ENCODE measurements around the gene GAS2L1. TPM values are rescaled to one million over a fixed set of nuclear protein-coding genes. Genes with fewer than 3 reads are reported as not detected.
A peak's percentile ranks its signal among the peaks of the same experiment; 100 is the strongest.

The GAS2L1 gene
- total RNA-seq, 2 donors from 2014 or later, result 0.43 TPM; not detected in 1

DNA sequence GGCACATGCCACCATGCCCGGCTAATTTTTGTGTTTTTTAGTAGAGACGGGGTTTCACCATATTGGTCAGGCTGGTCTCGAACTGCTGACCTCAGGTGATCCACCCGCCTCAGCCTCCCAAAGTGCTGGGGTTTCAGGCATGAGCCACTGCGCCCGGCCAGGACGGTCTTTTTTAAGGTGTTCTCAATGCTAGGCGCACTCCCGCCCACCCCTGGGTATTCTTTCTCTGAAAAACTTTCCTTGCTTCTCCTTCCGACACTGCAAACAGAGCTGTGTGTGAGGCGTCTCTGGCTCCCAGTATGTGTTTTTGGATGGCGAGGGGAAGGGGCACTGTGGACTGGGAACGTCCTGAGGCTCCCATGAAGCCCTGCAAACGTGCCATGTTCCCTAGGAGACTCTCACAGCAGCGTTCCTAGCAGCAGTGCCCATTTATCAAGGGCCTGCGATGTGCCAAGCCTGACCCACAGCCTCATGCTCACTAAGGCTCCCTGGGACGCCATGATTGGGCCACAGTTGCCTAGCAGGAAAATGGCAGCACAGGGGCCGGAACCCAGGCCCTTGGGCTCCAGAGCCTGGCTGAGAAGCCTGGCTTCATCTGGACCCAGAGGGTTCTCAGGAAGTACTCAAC lies 11.5 kb downstream of the GAS2L1 start:
- H3K9me3 Mint-ChIP-seq, result no peaks in the 10 kb centered on the region
- DNase-seq (ENCODE audit: low spot score) (no peak), ATAC-seq (no peak)
- H3K4me1 Mint-ChIP-seq (ENCODE audit: low read depth in 2 of 2), result peaks cover 9 to 11% of the 10 kb centered on the region in 2 donors
- peaks cover 22 to 27% of the 10 kb centered on the region in 2 donors for H3K27me3 Mint-ChIP-seq
- H3K36me3 Mint-ChIP-seq, result no peaks in the 10 kb centered on the region
- H3K4me3 Mint-ChIP-seq, result no peak overlapping the region
- H3K27ac Mint-ChIP-seq, result no peak overlapping the region

DNA sequence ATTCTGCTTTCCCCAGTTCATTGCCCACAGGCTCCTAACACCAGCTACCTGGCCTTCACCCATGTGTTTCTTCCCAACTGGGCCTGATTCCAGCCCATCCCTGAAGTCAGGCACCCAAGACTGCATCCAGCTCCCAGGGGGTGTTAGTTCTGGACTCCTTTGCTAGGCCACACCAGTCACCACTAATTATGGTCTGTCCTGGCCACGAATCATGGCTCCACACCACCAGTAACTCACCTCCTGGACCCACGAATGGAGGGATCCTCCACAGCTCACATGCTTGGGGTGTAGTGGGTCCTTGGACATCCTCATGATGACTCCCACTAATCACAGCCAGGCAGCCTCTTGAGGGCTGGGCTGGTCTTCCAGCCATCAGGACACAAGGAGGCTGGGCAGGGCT lies 12.6 kb downstream of the GAS2L1 start:
- Mint-ChIP-seq H3K36me3 (no peaks in the 10 kb centered on the region), H3K4me3 (no peak overlapping the region)

DNA sequence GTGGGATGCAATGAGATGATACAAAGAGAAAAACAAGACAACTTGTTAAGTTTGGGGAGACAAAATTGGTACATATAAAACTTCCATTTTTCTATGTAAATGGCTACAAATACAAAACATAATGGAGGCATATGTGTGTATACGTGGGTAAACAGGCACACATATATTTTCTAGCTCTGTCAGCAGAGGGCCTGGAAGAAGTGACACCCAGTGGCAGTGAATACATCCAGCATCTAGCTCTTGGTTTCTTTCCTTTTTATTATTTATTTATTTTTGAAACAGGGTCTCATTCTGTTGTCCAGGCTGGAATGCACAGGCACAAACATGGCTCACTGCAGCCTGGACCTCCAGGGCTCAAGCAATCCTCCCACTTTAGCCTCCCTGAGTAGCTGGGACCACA lies 14.1 kb downstream of the GAS2L1 start:
- Mint-ChIP-seq H3K27ac (no peak overlapping the region), H3K4me3 (no peak overlapping the region)

More for the DNA sequence above, 12.6 kb downstream of the GAS2L1 start:
- H3K27me3 Mint-ChIP-seq, result peaks cover 17 to 21% of the 10 kb centered on the region in 2 donors
- H3K27ac Mint-ChIP-seq, result no peak overlapping the region
- H3K9me3 Mint-ChIP-seq, result no peaks in the 10 kb centered on the region
- peaks cover 6 to 7% of the 10 kb centered on the region in 2 donors for H3K4me1 Mint-ChIP-seq (ENCODE audit: low read depth in 2 of 2)
- ATAC-seq (no peak), DNase-seq (ENCODE audit: low spot score) (no peak)

DNA sequence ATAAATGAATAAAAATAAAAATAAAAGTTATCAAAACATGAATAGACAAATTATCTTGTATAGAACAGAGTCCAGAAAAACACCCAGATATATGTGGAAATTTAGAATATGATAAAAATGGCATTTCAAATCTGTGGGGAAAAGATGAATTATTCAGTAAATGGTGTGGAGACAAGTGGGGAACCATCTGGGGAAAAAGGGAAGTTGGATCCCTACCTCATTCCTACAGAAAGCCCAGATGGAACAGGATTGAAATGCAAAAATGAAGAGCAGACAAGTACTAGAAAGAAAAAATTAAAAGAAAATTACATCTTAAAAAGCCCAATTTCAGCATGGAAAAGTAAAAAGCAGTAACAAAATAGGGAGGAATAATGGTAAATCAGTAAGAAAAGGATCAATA lies 17.2 kb downstream of the GAS2L1 start:
- Mint-ChIP-seq H3K4me3 (no peak overlapping the region), H3K27ac (peak overlapping the region in 1 of 2 donors; percentile 20)

More for the DNA sequence above, 14.1 kb downstream of the GAS2L1 start:
- DNase-seq (ENCODE audit: low spot score) (no peak), ATAC-seq (no peak)
- no peaks in the 10 kb centered on the region for H3K36me3 Mint-ChIP-seq
- peaks cover 10 to 12% of the 10 kb centered on the region in 2 donors for H3K27me3 Mint-ChIP-seq
- H3K9me3 Mint-ChIP-seq, result no peaks in the 10 kb centered on the region
- H3K4me1 Mint-ChIP-seq (ENCODE audit: low read depth in 2 of 2), result no peaks in the 10 kb centered on the region

DNA sequence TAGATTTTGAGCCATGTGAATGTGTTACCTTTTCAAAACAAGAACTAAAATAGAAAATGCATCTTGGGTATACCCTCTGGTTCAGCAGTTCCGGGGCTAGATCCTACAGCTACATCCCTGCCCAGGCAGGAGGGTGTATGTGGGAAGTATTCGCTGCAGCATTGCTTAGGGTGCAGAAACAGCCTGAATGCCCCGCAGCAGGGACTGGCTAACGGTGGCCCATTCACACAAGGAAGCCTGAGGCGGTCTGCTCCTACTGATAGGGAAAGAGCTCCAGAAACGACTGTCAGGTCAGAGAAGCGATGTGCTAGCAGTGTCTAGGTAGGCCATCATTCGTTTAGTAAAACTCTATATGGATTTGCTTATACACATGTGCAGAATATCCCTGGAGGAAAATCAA lies 18.9 kb downstream of the GAS2L1 start:
- H3K4me1 Mint-ChIP-seq (ENCODE audit: low read depth in 2 of 2), result no peaks in the 10 kb centered on the region

More for the DNA sequence above, 17.2 kb downstream of the GAS2L1 start:
- Mint-ChIP-seq H3K36me3 (no peaks in the 10 kb centered on the region), H3K9me3 (no peaks in the 10 kb centered on the region), H3K4me1 (ENCODE audit: low read depth in 2 of 2) (no peaks in the 10 kb centered on the region), H3K27me3 (no peaks in the 10 kb centered on the region)
- no peak for ATAC-seq
- no peak for DNase-seq (ENCODE audit: low spot score)

DNA sequence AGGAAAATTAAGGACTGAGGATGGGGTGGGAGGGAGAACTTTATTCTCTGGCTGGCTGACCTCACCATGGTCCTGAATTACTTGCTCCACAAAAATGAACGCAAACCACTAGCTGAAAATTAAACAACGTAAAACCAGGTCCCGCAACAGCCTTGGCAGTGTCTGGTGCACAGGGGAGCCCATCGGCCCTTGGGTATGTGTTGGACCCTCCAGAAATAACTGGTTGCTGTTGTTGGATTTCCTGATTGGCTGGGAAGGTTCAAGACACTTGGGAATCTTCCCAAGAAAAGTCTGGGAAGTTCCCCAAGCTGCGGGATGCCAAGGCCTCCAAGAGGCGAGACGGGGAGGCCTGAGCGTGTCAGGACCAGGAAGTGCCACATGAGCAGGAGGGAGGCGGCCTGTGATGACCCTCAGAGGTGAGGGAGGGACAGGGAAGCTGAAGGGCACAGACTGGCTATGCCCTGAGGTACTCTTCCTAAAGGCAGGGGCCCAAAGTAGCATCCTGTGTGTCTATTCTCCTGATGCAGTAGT lies 19.4 kb downstream of the GAS2L1 start:
- H3K27me3 Mint-ChIP-seq, result no peaks in the 10 kb centered on the region
- no peak overlapping the region for H3K27ac Mint-ChIP-seq
- DNase-seq (ENCODE audit: low spot score) (no peak), ATAC-seq (no peak)
- no peaks in the 10 kb centered on the region for H3K36me3 Mint-ChIP-seq
- H3K9me3 Mint-ChIP-seq, result no peaks in the 10 kb centered on the region
- no peak overlapping the region for H3K4me3 Mint-ChIP-seq
- H3K4me1 Mint-ChIP-seq (ENCODE audit: low read depth in 2 of 2), result no peaks in the 10 kb centered on the region

More for the DNA sequence above, 18.9 kb downstream of the GAS2L1 start:
- no peaks in the 10 kb centered on the region for H3K36me3 Mint-ChIP-seq
- no peaks in the 10 kb centered on the region for H3K27me3 Mint-ChIP-seq
- ATAC-seq (no peak), DNase-seq (ENCODE audit: low spot score) (no peak)
- no peak overlapping the region for H3K4me3 Mint-ChIP-seq
- H3K9me3 Mint-ChIP-seq, result no peaks in the 10 kb centered on the region
- H3K27ac Mint-ChIP-seq, result no peak overlapping the region

DNA sequence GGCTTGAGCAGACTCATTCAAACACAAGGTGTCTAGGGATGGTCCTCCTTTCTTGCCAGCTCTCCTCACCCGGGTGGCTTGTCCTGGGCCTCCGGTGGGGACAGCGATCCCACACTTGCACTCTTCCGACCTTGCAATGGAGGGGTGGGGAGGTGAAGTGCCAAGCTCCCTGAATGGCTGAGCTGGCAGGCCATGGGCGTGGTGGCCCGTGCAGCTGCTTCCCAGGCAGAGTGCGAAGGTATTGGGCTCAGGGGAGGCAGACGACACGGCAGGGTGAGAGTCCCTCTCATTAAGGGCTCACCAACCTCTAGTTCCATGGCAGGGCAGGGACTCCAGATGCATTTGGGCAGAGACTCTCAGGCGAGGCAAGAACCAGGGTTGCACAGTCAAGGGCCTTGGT lies 20.0 kb downstream of the GAS2L1 start:
- H3K27ac Mint-ChIP-seq, result no peak overlapping the region
- ATAC-seq, result peak in 1 of 2 donors; percentile 11
- H3K27me3 Mint-ChIP-seq, result no peaks in the 10 kb centered on the region
- no peak for DNase-seq (ENCODE audit: low spot score)
- H3K36me3 Mint-ChIP-seq, result no peaks in the 10 kb centered on the region
- H3K4me1 Mint-ChIP-seq (ENCODE audit: low read depth in 2 of 2), result no peaks in the 10 kb centered on the region
- no peak overlapping the region for H3K4me3 Mint-ChIP-seq
- no peaks in the 10 kb centered on the region for H3K9me3 Mint-ChIP-seq

DNA sequence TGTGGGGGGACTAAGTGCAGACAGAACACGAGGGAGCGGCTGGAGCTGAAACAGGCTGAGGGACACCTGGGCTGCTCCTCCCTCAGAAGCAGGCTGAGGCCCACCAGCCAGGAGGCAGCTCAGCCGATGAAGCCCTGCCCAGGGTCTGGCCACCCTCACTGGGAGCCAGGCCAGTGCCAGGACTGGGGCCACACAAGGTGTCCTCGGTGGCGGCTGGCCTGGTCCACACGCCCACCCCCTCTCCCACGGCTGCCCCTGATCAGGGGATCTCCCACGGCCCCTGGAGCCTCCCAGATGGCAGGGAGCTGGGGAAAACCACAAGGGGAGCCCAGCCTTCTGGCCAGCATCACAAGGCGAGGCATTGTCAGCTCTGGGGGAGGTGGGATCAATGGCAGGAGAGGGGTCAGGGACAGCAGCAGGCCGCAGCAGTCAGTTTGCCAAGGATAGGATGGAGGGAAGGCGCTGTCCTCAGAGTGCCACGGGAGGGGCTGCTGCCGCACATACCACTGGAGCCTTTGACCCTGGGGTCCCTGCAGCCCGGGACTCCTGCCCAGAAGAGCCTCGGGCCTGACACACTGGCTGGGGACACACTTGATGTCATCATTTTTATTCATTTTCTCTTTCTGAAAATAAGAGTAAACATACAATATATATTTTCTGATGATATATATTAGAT lies 20.8 kb downstream of the GAS2L1 start:
- Mint-ChIP-seq H3K4me1 (ENCODE audit: low read depth in 2 of 2) (no peaks in the 10 kb centered on the region), H3K27me3 (no peaks in the 10 kb centered on the region), H3K27ac (no peak overlapping the region), H3K9me3 (no peaks in the 10 kb centered on the region), H3K4me3 (no peak overlapping the region), H3K36me3 (no peaks in the 10 kb centered on the region)
- no peak for DNase-seq (ENCODE audit: low spot score)
- no peak for ATAC-seq

DNA sequence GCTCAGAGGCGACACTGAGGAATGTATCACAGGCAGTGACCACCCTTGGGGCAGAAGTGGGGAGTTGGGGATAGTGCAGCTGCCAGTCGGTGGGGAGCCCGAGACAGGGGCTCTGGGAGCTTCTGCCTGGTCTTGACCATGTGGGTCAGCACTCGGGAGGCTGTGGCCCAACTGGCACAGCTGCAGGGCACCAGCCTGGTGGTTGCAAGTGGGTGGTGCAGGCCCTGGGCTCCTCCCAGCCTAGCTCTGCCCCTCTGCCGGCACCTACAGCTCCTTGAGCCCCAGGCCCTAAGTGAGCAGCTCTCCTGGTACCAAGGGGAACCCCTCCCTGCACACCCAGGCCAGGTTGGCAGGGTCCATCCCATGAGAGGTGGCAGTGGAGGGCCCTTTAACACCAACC lies 21.6 kb downstream of the GAS2L1 start:
- no peak for ATAC-seq

DNA sequence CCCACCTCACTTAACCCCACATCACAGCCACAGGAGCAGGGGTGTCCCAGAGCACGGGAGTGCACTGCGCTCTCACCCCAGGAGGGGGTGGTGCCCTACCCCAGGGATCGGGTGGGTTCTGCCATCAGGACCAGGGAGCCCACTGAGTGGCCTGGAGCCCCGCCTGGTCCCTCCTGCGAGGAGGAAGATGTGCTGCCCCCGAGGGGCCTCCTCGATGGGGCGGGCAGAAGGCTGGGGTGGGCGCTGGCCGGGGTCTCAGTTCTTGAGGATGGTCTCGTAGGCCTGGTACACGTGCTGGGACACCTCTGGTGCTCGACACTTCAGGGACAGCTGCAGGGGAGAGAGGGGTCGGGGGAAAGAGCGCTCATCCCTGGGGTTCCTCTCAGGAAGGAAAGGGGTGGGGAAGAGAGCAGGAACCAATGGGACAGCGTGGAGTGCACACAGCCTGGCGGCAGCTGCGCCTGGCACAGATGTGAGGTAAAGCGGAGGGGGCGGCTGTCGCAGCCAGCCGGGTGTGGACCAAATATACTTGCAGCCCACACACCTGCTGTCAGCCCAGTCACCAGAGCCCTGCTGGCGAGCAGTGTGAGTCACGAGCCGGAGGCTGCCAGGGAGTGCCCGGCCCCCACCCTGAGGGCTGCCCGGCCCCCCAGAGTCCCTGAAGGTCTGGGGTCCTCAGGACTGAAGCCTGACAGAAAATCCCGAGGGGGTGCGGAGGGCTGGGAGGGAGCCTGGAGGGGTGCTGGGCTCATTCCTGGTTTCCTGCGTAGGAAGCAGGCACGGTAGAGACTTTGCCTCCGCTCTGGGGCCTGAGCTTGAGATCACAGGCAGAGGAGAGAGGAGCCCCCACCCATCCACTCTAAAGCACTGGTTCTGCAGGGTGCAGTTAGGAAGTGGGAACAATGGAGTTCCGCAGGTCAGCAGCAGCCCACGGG lies 22.4 kb downstream of the GAS2L1 start:
- Mint-ChIP-seq H3K4me1 (ENCODE audit: low read depth in 2 of 2) (no peaks in the 10 kb centered on the region), H3K4me3 (no peak overlapping the region), H3K9me3 (no peaks in the 10 kb centered on the region), H3K27ac (no peak overlapping the region), H3K36me3 (no peaks in the 10 kb centered on the region), H3K27me3 (no peaks in the 10 kb centered on the region)
- DNase-seq (ENCODE audit: low spot score), result no peak
- ATAC-seq, result no peak

More for the DNA sequence above, 21.6 kb downstream of the GAS2L1 start:
- Mint-ChIP-seq H3K9me3 (no peaks in the 10 kb centered on the region), H3K4me1 (ENCODE audit: low read depth in 2 of 2) (no peaks in the 10 kb centered on the region), H3K36me3 (no peaks in the 10 kb centered on the region), H3K4me3 (no peak overlapping the region), H3K27ac (no peak overlapping the region), H3K27me3 (no peaks in the 10 kb centered on the region)
- no peak for DNase-seq (ENCODE audit: low spot score)

DNA sequence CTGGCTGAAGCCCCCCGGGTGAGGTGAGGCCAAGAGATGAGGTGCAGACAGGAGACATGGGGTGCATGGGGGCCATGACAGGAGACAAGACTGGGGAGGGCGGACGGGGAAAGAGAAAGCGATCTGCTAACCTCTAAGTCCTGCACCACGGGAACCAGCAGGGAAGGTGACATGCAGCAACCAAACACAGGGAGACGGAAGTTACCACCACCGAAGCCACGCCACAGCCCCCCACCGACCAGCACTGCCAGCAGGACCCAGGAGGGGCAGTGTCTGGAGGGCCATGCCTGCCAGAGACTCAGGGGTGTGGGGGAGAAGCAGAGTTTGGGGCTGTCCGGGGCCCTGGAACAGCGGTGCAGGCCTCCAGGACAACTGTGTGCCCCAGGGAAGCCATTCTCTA lies 23.1 kb downstream of the GAS2L1 start:
- H3K27me3 Mint-ChIP-seq, result no peaks in the 10 kb centered on the region
- DNase-seq (ENCODE audit: low spot score), result no peak
- H3K4me1 Mint-ChIP-seq (ENCODE audit: low read depth in 2 of 2), result no peaks in the 10 kb centered on the region
- no peak for ATAC-seq
- H3K9me3 Mint-ChIP-seq, result no peaks in the 10 kb centered on the region
- no peaks in the 10 kb centered on the region for H3K36me3 Mint-ChIP-seq
- H3K27ac Mint-ChIP-seq, result no peak overlapping the region
- no peak overlapping the region for H3K4me3 Mint-ChIP-seq

DNA sequence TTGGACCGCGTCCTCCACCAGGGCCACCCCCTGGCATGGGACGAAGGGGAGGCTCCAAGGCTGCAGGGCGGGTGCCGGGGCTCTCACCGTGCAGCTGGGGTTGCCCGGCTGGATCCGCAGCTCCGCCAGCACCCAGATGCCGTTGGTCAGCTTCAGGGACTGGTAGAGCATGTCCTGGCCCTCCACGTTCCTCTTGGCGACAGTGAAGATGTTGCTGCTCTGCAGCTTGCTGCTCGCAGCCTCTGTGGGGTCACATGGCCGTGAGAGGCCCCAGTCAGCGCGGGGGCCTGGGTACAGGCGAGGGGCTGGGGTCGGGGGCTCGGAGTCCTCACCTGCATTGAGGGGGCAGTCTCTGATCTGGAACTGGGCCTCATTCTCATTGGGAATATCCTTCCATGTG lies 23.8 kb downstream of the GAS2L1 start:
- no peak for DNase-seq (ENCODE audit: low spot score)
- Mint-ChIP-seq H3K4me3 (no peak overlapping the region), H3K27me3 (no peaks in the 10 kb centered on the region), H3K9me3 (no peaks in the 10 kb centered on the region), H3K36me3 (no peaks in the 10 kb centered on the region), H3K27ac (no peak overlapping the region), H3K4me1 (ENCODE audit: low read depth in 2 of 2) (no peaks in the 10 kb centered on the region)
- no peak for ATAC-seq

DNA sequence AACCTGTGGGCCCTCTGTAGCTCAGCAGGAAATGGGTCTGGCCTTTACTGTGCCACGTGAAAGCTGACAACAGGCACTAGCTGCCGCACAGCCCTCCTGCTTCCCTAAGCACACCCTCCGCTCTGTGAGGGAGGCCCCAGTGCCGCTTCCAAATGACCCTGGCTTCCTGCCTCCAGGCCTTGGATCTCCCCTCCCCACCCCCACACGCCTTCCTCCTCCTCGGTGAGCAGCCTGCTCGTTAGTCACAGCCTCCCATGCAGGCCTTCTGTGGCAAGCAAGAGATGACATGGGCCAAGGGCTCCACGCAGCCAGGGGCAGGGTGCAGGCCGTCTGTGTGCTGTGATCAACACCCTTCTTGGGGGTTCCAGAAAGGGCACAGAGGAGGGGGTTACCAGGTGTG lies 24.3 kb downstream of the GAS2L1 start:
- no peak for ATAC-seq
- H3K9me3 Mint-ChIP-seq, result no peaks in the 10 kb centered on the region
- no peak overlapping the region for H3K4me3 Mint-ChIP-seq
- peaks cover 0 to under 1% of the 10 kb centered on the region in 2 donors for H3K4me1 Mint-ChIP-seq (ENCODE audit: low read depth in 2 of 2)
- H3K27me3 Mint-ChIP-seq, result no peaks in the 10 kb centered on the region
- DNase-seq (ENCODE audit: low spot score), result no peak
- H3K27ac Mint-ChIP-seq, result no peak overlapping the region
- H3K36me3 Mint-ChIP-seq, result no peaks in the 10 kb centered on the region

DNA sequence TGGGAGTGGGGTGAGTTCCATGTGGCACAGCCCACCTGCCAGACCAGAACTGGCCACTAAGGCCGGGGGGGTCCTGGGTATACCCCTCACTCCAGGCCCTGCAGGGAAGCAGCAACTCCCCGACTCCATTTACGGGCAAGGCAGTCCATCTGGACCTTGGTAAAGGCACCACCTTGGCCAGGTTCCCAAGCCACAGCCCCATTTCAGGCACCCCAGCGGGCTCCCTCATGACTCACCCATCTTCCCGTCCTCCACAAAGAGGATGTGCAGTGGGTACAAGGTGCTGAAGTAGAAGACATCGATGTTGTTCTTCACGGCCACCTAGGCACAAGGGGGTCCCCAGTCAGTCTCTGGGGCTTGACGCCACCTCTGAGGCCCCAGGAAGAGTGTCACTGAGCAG lies 24.8 kb downstream of the GAS2L1 start:
- no peaks in the 10 kb centered on the region for H3K27me3 Mint-ChIP-seq
- H3K36me3 Mint-ChIP-seq, result no peaks in the 10 kb centered on the region
- DNase-seq (ENCODE audit: low spot score) (no peak), ATAC-seq (no peak)
- H3K4me3 Mint-ChIP-seq, result no peak overlapping the region
- peaks cover 0 to 3% of the 10 kb centered on the region in 2 donors for H3K4me1 Mint-ChIP-seq (ENCODE audit: low read depth in 2 of 2)
- H3K27ac Mint-ChIP-seq, result no peak overlapping the region
- no peaks in the 10 kb centered on the region for H3K9me3 Mint-ChIP-seq

Measured in natural killer cell treated with Interleukin-12 subunit alpha and Interleukin-12 subunit beta and Interleukin-15 and Interleukin-18, amount 100 ng/mL, for 72 hours (primary cell).